OCI-LY1 (cell line): Measurements from ENCODE around the gene UQCC5.

Experiments used
- H2AFZ ChIP-seq: fragments of 200-600 bp; sonication (generic), shearing (Covaris generic); 2 replicates; pipeline ENCODE4 v1.6.0; 2014; ENCODE audit warnings: antibody characterized with exemption, mild to moderate bottlenecking, low read length
- H3F3A ChIP-seq: fragments of 200-600 bp; sonication (generic), shearing (Covaris generic); 2 replicates; pipeline ENCODE4 v1.6.0; 2014; ENCODE audit warnings: mild to moderate bottlenecking, antibody characterized with exemption, low read length, moderate library complexity; ENCODE audit not compliant: insufficient read depth
- H3K27ac ChIP-seq: fragments of 200-600 bp; sonication (generic); 2 replicates; pipeline ENCODE4 v1.5.1; 2014; ENCODE audit warnings: low read length, mixed run types, mild to moderate bottlenecking, low read depth; ENCODE audit not compliant: poor library complexity, severe bottlenecking
- H3K27me3 ChIP-seq: fragments of 200-600 bp; sonication (generic); 2 replicates; pipeline ENCODE4 v1.6.0; 2014; ENCODE audit warnings: antibody characterized with exemption, mild to moderate bottlenecking, low read length, moderate library complexity; ENCODE audit not compliant: insufficient read depth
- H3K36me3 ChIP-seq: fragments of 200-600 bp; sonication (generic); 2 replicates; pipeline ENCODE4 v1.6.1; 2014; ENCODE audit warnings: mild to moderate bottlenecking, antibody characterized with exemption, low read length, moderate library complexity, mixed read lengths; ENCODE audit not compliant: insufficient read depth
- H3K4me1 ChIP-seq: fragments of 200-600 bp; sonication (generic); 2 replicates; pipeline ENCODE4 v1.5.1; 2014; ENCODE audit warnings: mild to moderate bottlenecking, low read length, moderate library complexity; ENCODE audit not compliant: insufficient read depth, severe bottlenecking
- H3K4me2 ChIP-seq: fragments of 200-600 bp; sonication (generic), shearing (Covaris generic); 2 replicates; pipeline ENCODE4 v1.6.1; 2014; ENCODE audit warnings: low read length
- H3K4me3 ChIP-seq: fragments of 200-600 bp; sonication (generic); 2 replicates; pipeline ENCODE4 v1.5.1; 2014; ENCODE audit warnings: low read length, low read depth, mild to moderate bottlenecking, mixed read lengths; ENCODE audit not compliant: poor library complexity, severe bottlenecking
- H3K79me2 ChIP-seq: fragments of 200-600 bp; shearing (Covaris generic); 2 replicates; pipeline ENCODE4 v1.6.1; 2016; ENCODE audit warnings: mixed run types, low read length, mixed read lengths; ENCODE audit not compliant: insufficient read depth
- H3K9ac ChIP-seq: fragments of 200-600 bp; sonication (generic), shearing (Covaris generic); 2 replicates; pipeline ENCODE4 v1.6.1; 2014; ENCODE audit warnings: mild to moderate bottlenecking, low read length, mixed read lengths
- H3K9me2 ChIP-seq: fragments of 200-600 bp; sonication (generic), shearing (Covaris generic); 2 replicates; pipeline ENCODE4 v1.6.1; 2014; ENCODE audit warnings: low read depth, mild to moderate bottlenecking, low read length, mixed read lengths
- H3K9me3 ChIP-seq: fragments of 200-600 bp; shearing (Covaris generic); 2 replicates; pipeline ENCODE4 v1.6.1; 2014; ENCODE audit warnings: low read length, mixed read lengths
- H4K20me1 ChIP-seq: fragments of 200-600 bp; sonication (generic), shearing (Covaris generic); 2 replicates; pipeline ENCODE4 v1.6.0; 2016; ENCODE audit warnings: mild to moderate bottlenecking, low read length; ENCODE audit not compliant: insufficient read depth
- EZH2 ChIP-seq: fragments of 200-600 bp; sonication (generic), shearing (Covaris generic); IDR thresholded peaks from 2 replicates; pipeline ENCODE4 v1.8.0; 2017; ENCODE audit warnings: borderline replicate concordance, mixed run types, mild to moderate bottlenecking, antibody characterized with exemption, low read length, moderate library complexity, mixed read lengths
- TF ChIP-seq, protein P1 (sequence below): fragments of 200-600 bp; sonication (generic), shearing (Covaris generic); IDR thresholded peaks from 2 replicates; pipeline ENCODE4 v1.5.1; 2017; ENCODE audit warnings: mild to moderate bottlenecking, antibody characterized with exemption, low read length, moderate library complexity, mixed read lengths

The UQCC5 gene

GRCh38 chr3:52519445-52520140 lies 16.8 kb upstream of the UQCC5 start:
- no peaks in the 10 kb centered on the region for H4K20me1 ChIP-seq

GRCh38 chr3:52520141-52520667 lies 16.2 kb upstream of the UQCC5 start:
- peaks cover 8% of the 10 kb centered on the region; the same call in 1 of the 2 replicates for H3K27me3 ChIP-seq
- no peak overlapping the region for H3K9ac ChIP-seq
- H3K9me2 ChIP-seq = no peaks in the 10 kb centered on the region
- no peak overlapping the region for H3K27ac ChIP-seq
- no peak overlapping the region for H3K4me2 ChIP-seq
- H3F3A ChIP-seq = no peaks in the 10 kb centered on the region
- H3K4me3 ChIP-seq = no peak overlapping the region
- no peak overlapping the region for H2AFZ ChIP-seq
- no peaks in the 10 kb centered on the region for H3K79me2 ChIP-seq
- H4K20me1 ChIP-seq = no peaks in the 10 kb centered on the region
- no peaks in the 10 kb centered on the region for H3K4me1 ChIP-seq
- TF ChIP-seq EZH2 = no peak
- TF ChIP-seq, protein P1, sequence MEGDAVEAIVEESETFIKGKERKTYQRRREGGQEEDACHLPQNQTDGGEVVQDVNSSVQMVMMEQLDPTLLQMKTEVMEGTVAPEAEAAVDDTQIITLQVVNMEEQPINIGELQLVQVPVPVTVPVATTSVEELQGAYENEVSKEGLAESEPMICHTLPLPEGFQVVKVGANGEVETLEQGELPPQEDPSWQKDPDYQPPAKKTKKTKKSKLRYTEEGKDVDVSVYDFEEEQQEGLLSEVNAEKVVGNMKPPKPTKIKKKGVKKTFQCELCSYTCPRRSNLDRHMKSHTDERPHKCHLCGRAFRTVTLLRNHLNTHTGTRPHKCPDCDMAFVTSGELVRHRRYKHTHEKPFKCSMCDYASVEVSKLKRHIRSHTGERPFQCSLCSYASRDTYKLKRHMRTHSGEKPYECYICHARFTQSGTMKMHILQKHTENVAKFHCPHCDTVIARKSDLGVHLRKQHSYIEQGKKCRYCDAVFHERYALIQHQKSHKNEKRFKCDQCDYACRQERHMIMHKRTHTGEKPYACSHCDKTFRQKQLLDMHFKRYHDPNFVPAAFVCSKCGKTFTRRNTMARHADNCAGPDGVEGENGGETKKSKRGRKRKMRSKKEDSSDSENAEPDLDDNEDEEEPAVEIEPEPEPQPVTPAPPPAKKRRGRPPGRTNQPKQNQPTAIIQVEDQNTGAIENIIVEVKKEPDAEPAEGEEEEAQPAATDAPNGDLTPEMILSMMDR = no peak
- H3K9me3 ChIP-seq = no peaks in the 10 kb centered on the region
- H3K36me3 ChIP-seq = peaks cover 18% of the 10 kb centered on the region

More at GRCh38 chr3:52519445-52520140, 16.8 kb upstream of the UQCC5 start:
- Histone ChIP-seq H3K9ac (no peak overlapping the region), H3K9me2 (no peaks in the 10 kb centered on the region), H3K4me3 (no peak overlapping the region), H3K27me3 (peaks cover 8% of the 10 kb centered on the region; the same call in 1 of the 2 replicates), H3K79me2 (no peaks in the 10 kb centered on the region), H3K9me3 (no peaks in the 10 kb centered on the region), H3F3A (no peaks in the 10 kb centered on the region), H3K4me1 (no peaks in the 10 kb centered on the region), H3K27ac (no peak overlapping the region), H3K36me3 (peaks cover 13% of the 10 kb centered on the region), H3K4me2 (no peak overlapping the region), H2AFZ (no peak overlapping the region)
- TF ChIP-seq, protein P1 = no peak
- TF ChIP-seq EZH2 = no peak

DNA sequence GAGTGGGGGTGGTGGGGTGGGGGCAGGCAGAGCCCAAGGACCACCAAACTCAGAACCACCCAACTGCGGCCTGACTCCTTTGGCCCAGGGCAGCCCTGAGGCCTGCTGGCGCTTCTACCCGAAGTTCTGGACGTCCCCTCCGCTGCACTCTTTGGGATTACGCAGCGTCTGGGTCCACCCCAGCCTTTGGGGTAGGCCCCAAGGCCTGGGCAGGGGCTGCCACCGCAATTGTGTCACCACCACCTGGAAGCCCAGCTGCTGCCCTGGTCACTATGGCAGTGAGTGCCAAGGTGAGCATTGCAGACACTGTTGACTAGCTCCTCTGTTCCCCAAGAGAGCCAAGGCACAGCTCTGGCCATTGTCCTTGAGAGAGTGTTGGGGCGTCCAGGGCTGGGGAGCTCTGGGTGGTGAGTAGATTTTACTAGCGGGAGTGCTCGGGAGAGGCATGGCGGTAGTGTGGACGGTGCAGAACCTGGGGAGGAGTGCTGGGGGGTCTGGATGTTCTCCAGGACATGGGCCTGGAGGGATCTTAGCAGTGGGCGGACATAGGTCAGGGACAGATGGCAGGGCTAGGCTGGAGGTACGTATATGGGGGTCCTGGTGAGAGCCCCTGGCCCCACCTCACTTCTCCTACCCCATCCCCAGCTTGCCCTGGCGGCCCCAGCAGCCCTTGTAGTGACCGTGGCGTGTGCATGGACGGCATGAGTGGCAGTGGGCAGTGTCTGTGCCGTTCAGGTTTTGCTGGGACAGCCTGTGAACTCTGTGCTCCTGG lies 15.5 kb upstream of the UQCC5 start:
- H3K9me2 ChIP-seq = no peaks in the 10 kb centered on the region
- no peaks in the 10 kb centered on the region for H3F3A ChIP-seq
- H2AFZ ChIP-seq = no peak overlapping the region
- H3K4me3 ChIP-seq = no peak overlapping the region
- peaks cover 5% of the 10 kb centered on the region; the same call in 1 of the 2 replicates for H3K27me3 ChIP-seq
- no peaks in the 10 kb centered on the region for H3K79me2 ChIP-seq
- no peaks in the 10 kb centered on the region for H4K20me1 ChIP-seq
- TF ChIP-seq, protein P1 = no peak
- H3K27ac ChIP-seq = no peak overlapping the region
- H3K9me3 ChIP-seq = no peaks in the 10 kb centered on the region
- no peak overlapping the region for H3K4me2 ChIP-seq
- no peaks in the 10 kb centered on the region for H3K4me1 ChIP-seq
- peaks cover 20% of the 10 kb centered on the region for H3K36me3 ChIP-seq
- H3K9ac ChIP-seq = no peak overlapping the region
